ENCODE results near the gene AKR1C2.
"Not testable (repeated sequence)": the region's sequence is repeated elsewhere in the genome, so short reads cannot be mapped to it uniquely, and the experiment has no call there.

DNA sequence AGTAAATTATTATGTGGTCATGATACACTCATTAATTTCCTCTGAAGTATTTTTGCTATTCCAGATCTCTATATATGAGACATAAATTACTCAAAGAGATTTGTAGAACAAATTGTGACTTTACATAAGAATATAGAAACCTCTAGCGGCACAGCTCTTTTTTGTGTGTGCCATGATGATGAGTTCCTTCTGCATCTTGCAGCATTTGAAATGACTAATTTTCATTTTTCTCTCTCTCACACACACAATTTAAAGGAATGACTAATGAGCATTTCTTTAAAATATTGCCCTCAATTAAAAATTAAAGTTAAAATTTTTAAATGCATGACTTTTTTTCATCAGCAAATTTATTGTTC is 351 bp upstream of the AKR1C2 start:
- TF ChIP-seq BHLHE40 (IDR thresholded peaks at IDR 0.05; ENCODE audit: low read depth, low read length); EP300 (IDR thresholded peaks at IDR 0.05); ZC3H11A (IDR thresholded peaks at IDR 0.05); NFE2L2 (conservative IDR thresholded peaks at IDR 0.05; ENCODE audit: low read length); MAFK (IDR thresholded peaks at IDR 0.05; ENCODE audit: partially characterized antibody); POLR2A (IDR thresholded peaks at IDR 0.05; ENCODE audit: low read length); HOXA7 (CRISPR knock-in tag; IDR thresholded peaks at IDR 0.05): not testable (repeated sequence)
- TF ChIP-seq, protein P1, sequence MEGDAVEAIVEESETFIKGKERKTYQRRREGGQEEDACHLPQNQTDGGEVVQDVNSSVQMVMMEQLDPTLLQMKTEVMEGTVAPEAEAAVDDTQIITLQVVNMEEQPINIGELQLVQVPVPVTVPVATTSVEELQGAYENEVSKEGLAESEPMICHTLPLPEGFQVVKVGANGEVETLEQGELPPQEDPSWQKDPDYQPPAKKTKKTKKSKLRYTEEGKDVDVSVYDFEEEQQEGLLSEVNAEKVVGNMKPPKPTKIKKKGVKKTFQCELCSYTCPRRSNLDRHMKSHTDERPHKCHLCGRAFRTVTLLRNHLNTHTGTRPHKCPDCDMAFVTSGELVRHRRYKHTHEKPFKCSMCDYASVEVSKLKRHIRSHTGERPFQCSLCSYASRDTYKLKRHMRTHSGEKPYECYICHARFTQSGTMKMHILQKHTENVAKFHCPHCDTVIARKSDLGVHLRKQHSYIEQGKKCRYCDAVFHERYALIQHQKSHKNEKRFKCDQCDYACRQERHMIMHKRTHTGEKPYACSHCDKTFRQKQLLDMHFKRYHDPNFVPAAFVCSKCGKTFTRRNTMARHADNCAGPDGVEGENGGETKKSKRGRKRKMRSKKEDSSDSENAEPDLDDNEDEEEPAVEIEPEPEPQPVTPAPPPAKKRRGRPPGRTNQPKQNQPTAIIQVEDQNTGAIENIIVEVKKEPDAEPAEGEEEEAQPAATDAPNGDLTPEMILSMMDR (IDR thresholded peaks at IDR 0.05): not testable (repeated sequence)
- TF ChIP-seq, protein P2, sequence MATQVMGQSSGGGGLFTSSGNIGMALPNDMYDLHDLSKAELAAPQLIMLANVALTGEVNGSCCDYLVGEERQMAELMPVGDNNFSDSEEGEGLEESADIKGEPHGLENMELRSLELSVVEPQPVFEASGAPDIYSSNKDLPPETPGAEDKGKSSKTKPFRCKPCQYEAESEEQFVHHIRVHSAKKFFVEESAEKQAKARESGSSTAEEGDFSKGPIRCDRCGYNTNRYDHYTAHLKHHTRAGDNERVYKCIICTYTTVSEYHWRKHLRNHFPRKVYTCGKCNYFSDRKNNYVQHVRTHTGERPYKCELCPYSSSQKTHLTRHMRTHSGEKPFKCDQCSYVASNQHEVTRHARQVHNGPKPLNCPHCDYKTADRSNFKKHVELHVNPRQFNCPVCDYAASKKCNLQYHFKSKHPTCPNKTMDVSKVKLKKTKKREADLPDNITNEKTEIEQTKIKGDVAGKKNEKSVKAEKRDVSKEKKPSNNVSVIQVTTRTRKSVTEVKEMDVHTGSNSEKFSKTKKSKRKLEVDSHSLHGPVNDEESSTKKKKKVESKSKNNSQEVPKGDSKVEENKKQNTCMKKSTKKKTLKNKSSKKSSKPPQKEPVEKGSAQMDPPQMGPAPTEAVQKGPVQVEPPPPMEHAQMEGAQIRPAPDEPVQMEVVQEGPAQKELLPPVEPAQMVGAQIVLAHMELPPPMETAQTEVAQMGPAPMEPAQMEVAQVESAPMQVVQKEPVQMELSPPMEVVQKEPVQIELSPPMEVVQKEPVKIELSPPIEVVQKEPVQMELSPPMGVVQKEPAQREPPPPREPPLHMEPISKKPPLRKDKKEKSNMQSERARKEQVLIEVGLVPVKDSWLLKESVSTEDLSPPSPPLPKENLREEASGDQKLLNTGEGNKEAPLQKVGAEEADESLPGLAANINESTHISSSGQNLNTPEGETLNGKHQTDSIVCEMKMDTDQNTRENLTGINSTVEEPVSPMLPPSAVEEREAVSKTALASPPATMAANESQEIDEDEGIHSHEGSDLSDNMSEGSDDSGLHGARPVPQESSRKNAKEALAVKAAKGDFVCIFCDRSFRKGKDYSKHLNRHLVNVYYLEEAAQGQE (IDR thresholded peaks at IDR 0.05): not testable (repeated sequence)

Measured in A549 (cell line).